Thoracic aorta (tissue), 2 donors: ENCODE measurements around the gene PDE4B. TPM values are rescaled to one million over a fixed set of nuclear protein-coding genes. Genes with fewer than 3 reads are reported as not detected.
A peak's percentile ranks its signal among the peaks of the same experiment; 100 is the strongest.

Source experiments
- ATAC-seq: fragments of 150-250 bp; one replicate; pipeline ENCODE4 v1.8.0; 2017; ENCODE audit warnings: low read depth; ENCODE audit not compliant: insufficient number of reproducible peaks, low FRiP score
- DNase-seq: peaks from one replicate; pipeline ENCODE4 v3.0.0-alpha.2; 2020; ENCODE audit warnings: low spot score
- H3K27ac ChIP-seq, 2 donors: fragments of 200-600 bp; sonication (generic); 1 replicate in 1 of 2; 2 replicates in 1 of 2; pipeline ENCODE4 v1.5.1; 2016; ENCODE audit warnings: mild to moderate bottlenecking in 2 of 2, moderate library complexity in 2 of 2
- H3K27me3 ChIP-seq: fragments of 200-600 bp; sonication (generic); replicated peaks from 2 replicates; pipeline ENCODE4 v1.6.0; 2016; ENCODE audit warnings: mild to moderate bottlenecking; ENCODE audit not compliant: insufficient read depth
- H3K36me3 ChIP-seq: fragments of 200-600 bp; sonication (generic); one replicate; pipeline ENCODE4 v1.5.1; 2016
- H3K4me1 ChIP-seq, 2 donors: fragments of 200-600 bp; sonication (generic); 1 replicate in 1 of 2; 2 replicates in 1 of 2; pipeline versions ENCODE4 v1.5.1 to v1.6.0; 2016; ENCODE audit warnings: low read depth in 2 of 2, mild to moderate bottlenecking in 1 of 2; ENCODE audit not compliant: control insufficient read depth in 1 of 2
- H3K4me3 ChIP-seq: fragments of 200-600 bp; sonication (generic); 2 replicates; pipeline ENCODE4 v1.5.1; 2016; ENCODE audit warnings: mild to moderate bottlenecking
- H3K9me3 ChIP-seq: fragments of 200-600 bp; sonication (generic); 2 replicates; pipeline ENCODE4 v1.5.1; 2016
- CTCF ChIP-seq: fragments of 200-600 bp; sonication (generic); IDR thresholded peaks from one replicate; pipeline ENCODE4 v1.5.1; 2019; ENCODE audit warnings: antibody characterized with exemption
- total RNA-seq, 2 donors: library from RNA; depleted of rRNA; stranded (reverse); fragments of >200 nt; gene quantifications; one replicate each; pipeline versions ENCODE4 v1.1.0 to v1.2.3, GENCODE V29; 2016

PDE4B gene
- total RNA-seq, 2 donors from 2014 or later, result 29.0 to 42.4 TPM

- Histone ChIP-seq H3K36me3 (no peaks in the 10 kb centered on the region), H3K27ac (no peak overlapping the region), H3K4me3 (no peak overlapping the region), H3K27me3 (no peaks in the 10 kb centered on the region), H3K9me3 (no peaks in the 10 kb centered on the region), H3K4me1 (peaks cover 0 to under 1% of the 10 kb centered on the region in 2 donors)
- peak; percentile 91 for TF ChIP-seq CTCF
- DNase-seq (peak; percentile 42), ATAC-seq (peak; percentile 68)
Observed at GRCh38 chr1:66242646-66243547, 450.2 kb downstream of the PDE4B start.

- TF ChIP-seq CTCF, result no peak
- ATAC-seq (no peak), DNase-seq (no peak)
- H3K27me3 ChIP-seq, result no peaks in the 10 kb centered on the region
- no peaks in the 10 kb centered on the region for H3K9me3 ChIP-seq
- H3K4me3 ChIP-seq, result no peak overlapping the region
- H3K36me3 ChIP-seq, result no peaks in the 10 kb centered on the region
- H3K27ac ChIP-seq, result no peak overlapping the region
- peaks cover 4 to 8% of the 10 kb centered on the region in 2 donors for H3K4me1 ChIP-seq
Observed at GRCh38 chr1:66243548-66244130, 450.9 kb downstream of the PDE4B start.

GRCh38 chr1:66244429-66244828 lies 451.7 kb downstream of the PDE4B start:
- TF ChIP-seq CTCF, result no peak
- H3K4me1 ChIP-seq, result peaks cover 4 to 8% of the 10 kb centered on the region in 2 donors
- ATAC-seq (no peak), DNase-seq (no peak)
- no peak overlapping the region for H3K27ac ChIP-seq
- H3K36me3 ChIP-seq, result no peaks in the 10 kb centered on the region
- H3K4me3 ChIP-seq, result no peak overlapping the region
- H3K9me3 ChIP-seq, result no peaks in the 10 kb centered on the region
- H3K27me3 ChIP-seq, result no peaks in the 10 kb centered on the region

GRCh38 chr1:66245691-66246090 lies 453.0 kb downstream of the PDE4B start:
- H3K9me3 ChIP-seq, result no peaks in the 10 kb centered on the region
- no peaks in the 10 kb centered on the region for H3K36me3 ChIP-seq
- DNase-seq, result no peak
- TF ChIP-seq CTCF, result no peak
- H3K27me3 ChIP-seq, result no peaks in the 10 kb centered on the region
- no peak overlapping the region for H3K4me3 ChIP-seq
- no peak for ATAC-seq
- H3K27ac ChIP-seq, result no peak overlapping the region
- H3K4me1 ChIP-seq, result peaks cover 4 to 8% of the 10 kb centered on the region in 2 donors
